WTC11 (cell line): ENCODE results near the gene P2RX6. TPM values are rescaled to one million over a fixed set of nuclear protein-coding genes. Genes with fewer than 3 reads are reported as not detected.
A peak's percentile ranks its signal among the peaks of the same experiment; 100 is the strongest.

Source experiments
- ATAC-seq: fragments of 200-7000 bp; cut with Tn5 transposase; 2 replicates; pipeline ENCODE4 v1.10.0; 2021; ENCODE audit warnings: mild to moderate bottlenecking, moderate library complexity
- CTCF ChIA-PET: fragments of 300-600 bp; sonication (Branson Sonifier 250); formaldehyde crosslinking; loops from one replicate; lab custom pipeline; 2021; ENCODE audit warnings: antibody characterized with exemption; lab: Charles Lee
- POLR2A ChIA-PET: fragments of 350-600 bp; sonication (Branson Sonifier 250); formaldehyde crosslinking; loops from one replicate; lab custom pipeline; 2021; ENCODE audit warnings: antibody characterized with exemption; lab: Charles Lee
- DNase-seq: peaks from one replicate; pipeline ENCODE4 v3.0.0; 2021; ENCODE audit warnings: low spot score
- H3K27ac Mint-ChIP-seq: 2 replicates; pipeline ENCODE4 v1.8.0; 2021; ENCODE audit warnings: mixed read lengths
- H3K27me3 Mint-ChIP-seq: 2 replicates; pipeline ENCODE4 v1.8.0; 2021; ENCODE audit warnings: low read depth, mild to moderate bottlenecking, moderate library complexity, mixed read lengths
- H3K36me3 Mint-ChIP-seq: 2 replicates; pipeline ENCODE4 v1.8.0; 2021; ENCODE audit warnings: mixed read lengths
- H3K4me1 Mint-ChIP-seq: 2 replicates; pipeline ENCODE4 v1.8.0; 2022; ENCODE audit warnings: mixed read lengths
- H3K4me3 Mint-ChIP-seq: 2 replicates; pipeline ENCODE4 v1.8.0; 2021; ENCODE audit warnings: mild to moderate bottlenecking, moderate library complexity, mixed read lengths
- H3K9me3 Mint-ChIP-seq: 2 replicates; pipeline ENCODE4 v1.8.0; 2021; ENCODE audit warnings: mixed read lengths
- CTCF ChIP-seq: fragments of 200-600 bp; IDR thresholded peaks from 2 replicates; pipeline ENCODE4 v1.8.0; 2022; ENCODE audit warnings: antibody characterized with exemption
- GRHL2 ChIP-seq: fragments of 250-450 bp; sonication (Bioruptor Pico); IDR thresholded peaks from 2 replicates; pipeline ENCODE4 v1.8.0; 2022; ENCODE audit warnings: mild to moderate bottlenecking, moderate library complexity; ENCODE audit not compliant: insufficient replicate concordance, severe bottlenecking
- JAZF1 ChIP-seq: fragments of 250-450 bp; sonication (Bioruptor Pico); IDR thresholded peaks from 2 replicates; pipeline ENCODE4 v1.9.0; 2021; ENCODE audit warnings: moderate library complexity, mild to moderate bottlenecking, inconsistent platforms
- NFE2L1 ChIP-seq: sonication (generic); formaldehyde crosslinking; IDR thresholded peaks from 2 replicates; pipeline ENCODE4 v1.8.1; 2023; ENCODE audit warnings: missing genetic modification reagents
- NR1H2 ChIP-seq: sonication (generic); formaldehyde crosslinking; IDR thresholded peaks from 2 replicates; pipeline ENCODE4 v1.9.0; 2021; ENCODE audit warnings: mild to moderate bottlenecking, moderate library complexity, missing genetic modification reagents
- PRDM15 ChIP-seq: sonication (generic); formaldehyde crosslinking; IDR thresholded peaks from 2 replicates; pipeline ENCODE4 v1.8.0; 2022; ENCODE audit warnings: missing genetic modification reagents
- TEAD1 ChIP-seq: sonication (generic); formaldehyde crosslinking; IDR thresholded peaks from 2 replicates; pipeline ENCODE4 v1.8.0; 2022; ENCODE audit warnings: mild to moderate bottlenecking, missing genetic modification reagents
- ZNF121 ChIP-seq: sonication (generic); formaldehyde crosslinking; IDR thresholded peaks from 2 replicates; pipeline ENCODE4 v1.8.0; 2023; ENCODE audit warnings: missing genetic modification reagents
- ZNF219 ChIP-seq: sonication (generic); formaldehyde crosslinking; IDR thresholded peaks from 2 replicates; pipeline ENCODE4 v1.8.0; 2023; ENCODE audit warnings: missing genetic modification reagents, mild to moderate bottlenecking, borderline replicate concordance
- ZNF281 ChIP-seq: sonication (generic); formaldehyde crosslinking; IDR thresholded peaks from 2 replicates; pipeline ENCODE4 v1.8.0; 2023; ENCODE audit warnings: mild to moderate bottlenecking, missing genetic modification reagents
- total RNA-seq: library from RNA; stranded (reverse); gene quantifications from 3 replicates; pipeline ENCODE4 v1.2.3, GENCODE V29; 2021

Gene P2RX6
- total RNA-seq, 1 experiment from 2014 or later = 0.13 TPM

- ChIA-PET CTCF (interaction anchor here (0.6 to 2.0 kb wide), 35 partner anchors 9 to 227 kb away, joined by 3 to 55 read pairs (median 6); partner anchors contain the start of genes CRKL, LRRC74B, LZTR1 and SLC7A4), POLR2A (interaction anchor here (1.1 to 1.5 kb wide), 2 partner anchors 25 to 39 kb away, joined by 3 read pairs; partner anchors contain the start of genes LRRC74B and LZTR1)
- Mint-ChIP-seq H3K4me3 (no peak overlapping the region), H3K36me3 (no peaks in the 10 kb centered on the region), H3K4me1 (no peaks in the 10 kb centered on the region), H3K27ac (no peak overlapping the region), H3K27me3 (peaks cover 14% of the 10 kb centered on the region), H3K9me3 (peaks cover 6% of the 10 kb centered on the region)
- DNase-seq (peak; percentile 68), ATAC-seq (peak; percentile 95)
- peak; percentile 52; the same call in 1 of the 2 replicates for TF ChIP-seq CTCF
- no peak for TF ChIP-seq ZNF219 (CRISPR knock-in tag)
These were observed 6.0 kb downstream of the P2RX6 start for GRCh38 chr22:21020802-21021429.

GRCh38 chr22:21022507-21022906 lies 7.5 kb downstream of the P2RX6 start:
- CTCF ChIA-PET = interaction anchor here (0.7 to 2.0 kb wide), 5 partner anchors 10 to 80 kb away, joined by 3 to 55 read pairs (median 16); partner anchors contain the start of genes LZTR1 and SLC7A4
- Mint-ChIP-seq H3K4me3 (no peak overlapping the region), H3K27ac (no peak overlapping the region), H3K4me1 (no peaks in the 10 kb centered on the region), H3K9me3 (peaks cover 6% of the 10 kb centered on the region), H3K27me3 (peaks cover 10% of the 10 kb centered on the region), H3K36me3 (no peaks in the 10 kb centered on the region)
- TF ChIP-seq GRHL2 (CRISPR knock-in tag) (no peak), TEAD1 (CRISPR knock-in tag) (no peak), PRDM15 (CRISPR knock-in tag) (no peak)
- no peak for ATAC-seq
- DNase-seq = no peak
- POLR2A ChIA-PET = no interaction called here

- peak; percentile 45 for ATAC-seq
- Mint-ChIP-seq H3K27me3 (peaks cover 10% of the 10 kb centered on the region), H3K4me3 (no peak overlapping the region), H3K36me3 (no peaks in the 10 kb centered on the region), H3K4me1 (no peaks in the 10 kb centered on the region), H3K27ac (no peak overlapping the region; the same call in 1 of the 2 replicates), H3K9me3 (peaks cover 6% of the 10 kb centered on the region)
- CTCF ChIA-PET = interaction anchor here (3.5 kb wide), 1 partner anchor 79 kb away, joined by 13 read pairs; no protein-coding TSS in a partner anchor
- no peak for DNase-seq
- TF ChIP-seq CTCF (no peak), GRHL2 (CRISPR knock-in tag) (no peak), JAZF1 (no peak), NR1H2 (CRISPR knock-in tag) (no peak), NFE2L1 (CRISPR knock-in tag) (no peak), ZNF281 (CRISPR knock-in tag) (no peak), ZNF121 (CRISPR knock-in tag) (no peak)
- POLR2A ChIA-PET = no interaction called here
These were observed 8.1 kb downstream of the P2RX6 start for GRCh38 chr22:21022955-21023614.
